8988T (cell line): Measurements from ENCODE around the gene TRIM65.
"Not testable (repeated sequence)": the region's sequence is repeated elsewhere in the genome, so short reads cannot be mapped to it uniquely, and the experiment has no call there.

Source experiments
- DNase-seq: peaks from one replicate; pipeline ENCODE4 v3.0.0; 2011

The TRIM65 gene

DNA sequence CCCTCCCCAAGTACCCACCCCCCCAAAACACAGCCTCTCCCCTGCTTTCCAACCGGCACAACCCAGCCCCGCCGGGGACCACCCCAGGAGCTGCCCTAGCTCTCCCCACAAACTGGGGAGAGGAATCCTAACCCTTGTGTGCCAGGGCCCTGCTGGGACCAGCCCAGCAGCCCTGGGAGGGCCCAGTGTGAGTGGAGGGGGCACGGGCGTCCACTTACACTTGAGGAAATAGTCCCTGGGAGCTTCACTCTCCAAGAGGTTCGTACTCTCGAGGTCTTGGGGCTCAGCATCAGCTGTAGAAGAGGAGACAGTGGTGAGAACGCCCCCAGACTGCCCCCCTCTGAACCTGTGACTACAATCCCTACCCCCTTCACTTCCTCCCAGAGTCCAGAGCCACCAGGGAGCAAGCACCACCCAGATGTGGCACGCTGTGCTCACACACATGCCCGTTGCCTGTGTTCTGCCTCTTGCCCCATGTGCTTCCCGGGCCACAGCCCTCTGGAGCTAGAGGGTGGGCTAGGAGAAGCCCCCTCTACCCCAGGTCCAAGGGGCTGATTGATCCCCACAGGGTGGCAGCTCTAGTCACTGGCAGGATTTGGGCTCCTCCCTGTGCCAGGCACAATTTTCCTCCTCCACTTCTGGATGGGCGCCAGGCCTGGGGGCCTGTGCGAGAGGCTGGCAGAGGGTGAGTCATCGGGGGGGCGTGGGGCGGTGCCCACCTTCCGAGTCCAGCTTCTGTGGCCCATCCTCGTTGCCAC, 21.4 kb downstream of the TRIM65 start:
- no peak for DNase-seq

- no peak for DNase-seq
Observed at GRCh38 chr17:75874323-75875181, 22.2 kb downstream of the TRIM65 start.

DNA sequence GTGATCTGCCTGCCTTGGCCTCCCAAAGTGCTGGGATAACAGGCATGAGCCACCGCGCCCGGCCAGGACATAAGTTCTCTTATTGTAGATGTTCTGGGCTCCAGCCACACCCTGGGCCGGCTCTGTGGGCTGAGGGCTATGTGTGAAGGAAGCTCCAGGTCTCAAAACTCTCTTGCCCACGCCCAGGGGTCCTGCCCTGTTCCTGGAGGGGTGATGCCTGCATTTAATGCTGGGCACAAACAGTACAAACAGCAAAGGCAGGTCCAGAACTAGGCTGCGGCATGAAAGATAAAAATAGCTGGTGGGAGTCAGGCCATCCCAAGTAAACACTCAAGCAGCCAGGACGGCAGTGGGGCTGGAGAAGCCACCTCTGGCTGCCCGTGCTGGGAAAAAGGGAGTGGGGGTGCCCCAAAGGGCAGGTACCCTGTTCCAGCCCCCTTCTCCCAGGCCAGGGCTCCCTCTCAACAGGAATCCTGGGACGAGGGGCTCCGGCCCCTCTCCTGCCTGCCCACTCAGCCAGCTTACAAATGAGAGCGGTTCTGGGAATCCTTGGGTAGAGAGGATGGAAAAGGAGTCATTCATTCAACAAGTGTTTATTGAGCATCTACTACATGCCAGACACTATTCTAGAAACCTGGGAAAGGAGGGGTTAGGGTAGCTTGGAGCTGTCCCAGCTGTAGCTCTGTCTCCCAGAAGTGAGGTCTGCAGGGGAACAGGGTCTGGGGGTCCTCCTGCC, 23.0 kb downstream of the TRIM65 start:
- no peak for DNase-seq

GRCh38 chr17:75872434-75873351, 24.1 kb downstream of the TRIM65 start:
- DNase-seq, result no peak

DNA sequence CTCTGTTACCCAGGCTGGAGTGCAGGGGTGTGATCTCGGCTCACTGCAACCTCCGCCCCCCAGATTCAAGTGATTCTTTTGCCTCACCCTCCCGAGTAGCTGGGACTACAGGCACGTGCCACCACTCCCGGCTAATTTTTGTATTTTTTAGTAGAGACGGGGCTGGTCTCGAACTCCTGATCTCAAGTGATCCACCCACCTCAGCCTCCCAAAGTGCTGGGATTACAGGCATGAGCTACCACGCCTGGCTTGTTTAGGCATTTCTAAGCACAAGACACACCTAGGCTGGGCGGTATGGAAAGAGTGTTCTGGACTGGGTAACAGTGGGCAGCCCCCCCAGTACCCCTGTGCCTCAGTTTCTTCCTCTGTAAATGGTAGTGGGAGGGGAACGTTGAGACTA, 26.5 kb downstream of the TRIM65 start:
- DNase-seq, result not testable (repeated sequence)

DNA sequence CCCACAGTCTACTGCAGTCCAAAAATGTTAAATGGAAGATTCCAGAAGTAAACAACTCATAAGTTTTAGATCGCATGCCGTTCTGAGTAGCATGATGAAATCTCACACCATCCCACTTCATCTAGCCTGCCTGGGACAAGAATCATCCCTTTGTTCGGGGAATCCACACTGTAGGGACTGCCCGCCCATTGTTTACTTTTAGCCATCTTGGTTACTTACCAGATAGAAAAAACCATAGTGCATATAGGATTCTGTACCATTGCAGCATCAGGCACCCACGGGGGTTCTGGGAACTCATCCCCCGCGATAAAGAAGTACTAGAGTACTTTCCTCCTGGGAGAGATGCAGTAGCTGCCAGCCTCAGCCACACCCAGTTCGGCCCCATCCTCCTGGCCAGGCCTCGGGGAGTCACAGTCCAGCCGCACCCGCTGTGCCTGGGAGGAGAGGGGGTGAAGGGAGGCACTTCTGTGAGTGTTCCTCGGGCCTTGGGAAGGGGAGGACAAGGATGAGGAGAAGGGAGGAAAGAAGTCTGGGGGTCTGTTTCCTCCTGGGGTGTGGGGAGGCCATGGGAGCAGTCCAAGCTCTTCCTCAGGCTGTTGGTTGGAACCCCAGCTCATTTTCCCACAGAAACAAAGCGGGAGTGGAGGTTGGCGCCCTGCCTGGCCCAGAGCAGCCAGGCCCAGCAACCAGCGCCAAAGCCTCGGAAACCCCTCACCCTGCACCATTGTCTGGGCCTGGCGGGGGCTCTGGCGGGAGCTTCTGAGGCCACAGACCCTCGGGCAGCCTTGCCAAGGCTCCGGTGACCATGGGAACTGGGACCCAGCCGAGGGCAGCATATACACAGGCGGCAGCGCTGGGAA, 27.2 kb downstream of the TRIM65 start:
- no peak for DNase-seq

DNA sequence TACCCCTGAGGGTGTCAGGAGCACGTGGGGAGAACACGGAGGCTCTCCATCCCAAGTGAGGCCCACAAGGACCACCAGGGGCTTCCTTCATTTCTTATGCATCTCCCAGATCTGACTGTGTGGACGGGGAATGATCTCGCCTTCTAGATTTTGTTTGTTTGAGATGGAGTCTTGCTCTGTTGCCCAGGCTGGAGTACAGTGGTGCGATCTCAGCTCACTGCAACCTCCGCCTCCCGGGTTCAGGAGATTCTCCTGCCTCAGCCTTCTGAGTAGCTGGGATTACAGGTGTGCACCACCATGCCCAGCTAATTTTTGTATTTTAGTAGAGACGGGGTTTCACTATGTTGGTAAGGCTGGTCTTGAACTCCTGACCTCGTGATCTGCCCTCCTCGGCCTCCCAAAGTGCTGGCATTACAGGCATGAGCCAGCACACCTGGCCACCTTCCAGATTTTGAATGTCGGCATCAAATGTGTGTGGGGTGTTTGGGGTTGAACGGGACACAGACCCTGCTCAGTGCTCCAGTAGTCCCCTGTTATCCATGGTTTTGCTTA, 27.9 kb downstream of the TRIM65 start:
- DNase-seq, result not testable (repeated sequence)

DNA sequence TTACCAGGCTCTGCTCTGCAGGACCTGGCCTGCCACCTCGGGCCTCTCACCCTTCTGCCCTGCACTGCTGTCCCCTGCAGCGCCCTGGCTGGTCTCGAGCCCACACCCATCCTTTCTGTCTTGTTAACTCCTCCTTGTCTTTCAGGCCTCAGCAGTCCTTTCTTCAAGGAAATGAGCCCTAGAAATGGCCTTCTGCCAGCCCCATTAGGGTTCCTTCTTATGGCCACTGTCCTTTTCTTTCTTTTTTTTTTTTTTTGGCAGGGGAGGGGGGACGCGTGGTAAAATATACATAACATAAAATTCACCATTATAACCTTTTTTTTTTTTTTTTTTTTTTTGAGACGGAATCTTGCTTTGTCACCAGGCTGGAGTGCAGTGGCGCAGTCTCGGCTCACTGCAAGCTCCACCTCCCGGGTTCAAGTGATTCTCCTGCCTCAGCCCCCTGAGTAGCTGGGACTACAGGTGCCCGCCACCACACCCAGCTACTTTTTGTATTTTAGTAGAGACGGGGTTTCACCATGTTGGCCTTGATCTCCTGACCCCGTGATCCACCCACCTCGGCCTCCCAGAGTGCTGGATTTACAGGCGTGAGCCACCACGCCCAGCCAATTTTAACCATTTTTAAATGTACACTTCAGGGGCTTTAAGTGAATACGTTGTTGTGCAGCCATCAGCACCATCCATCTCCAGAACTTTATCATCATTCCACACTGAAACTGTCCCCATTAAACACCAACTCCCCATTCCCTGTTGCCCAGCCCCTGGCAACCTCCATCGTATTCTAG, 31.2 kb downstream of the TRIM65 start:
- not testable (repeated sequence) for DNase-seq

- not testable (repeated sequence) for DNase-seq
Observed at GRCh38 chr17:75864887-75865286, 31.9 kb downstream of the TRIM65 start.

GRCh38 chr17:75864448-75864871, 32.3 kb downstream of the TRIM65 start:
- DNase-seq, result no peak

GRCh38 chr17:75861927-75862317, 34.8 kb downstream of the TRIM65 start:
- DNase-seq, result no peak

- not testable (repeated sequence) for DNase-seq
Observed at GRCh38 chr17:75859358-75859757, 37.4 kb downstream of the TRIM65 start.

- DNase-seq, result no peak
Observed at GRCh38 chr17:75856062-75856756, 40.5 kb downstream of the TRIM65 start.

GRCh38 chr17:75855310-75856061, 41.3 kb downstream of the TRIM65 start, which contains the start of gene WBP2:
WBP2 (minus strand) TSS chr17:75855335; CDS start chr17:75855297, 38 bp downstream.
- peak; percentile 77 for DNase-seq

GRCh38 chr17:75854881-75855309, 41.9 kb downstream of the TRIM65 start:
- DNase-seq, result no peak

- no peak for DNase-seq
Observed at GRCh38 chr17:75854101-75854748, 42.5 kb downstream of the TRIM65 start.

- DNase-seq, result no peak
Observed at GRCh38 chr17:75853433-75853832, 43.3 kb downstream of the TRIM65 start.

GRCh38 chr17:75851693-75851991, 45.1 kb downstream of the TRIM65 start:
- DNase-seq, result not testable (repeated sequence)
